ENCODE measurements around the gene MECP2. TPM values are rescaled to one million over a fixed set of nuclear protein-coding genes. Genes with fewer than 3 reads are reported as not detected.

Gene MECP2
- total and polyA plus RNA-seq, 8 donors = 10.7 to 47.9 (median 18.4) TPM

DNA sequence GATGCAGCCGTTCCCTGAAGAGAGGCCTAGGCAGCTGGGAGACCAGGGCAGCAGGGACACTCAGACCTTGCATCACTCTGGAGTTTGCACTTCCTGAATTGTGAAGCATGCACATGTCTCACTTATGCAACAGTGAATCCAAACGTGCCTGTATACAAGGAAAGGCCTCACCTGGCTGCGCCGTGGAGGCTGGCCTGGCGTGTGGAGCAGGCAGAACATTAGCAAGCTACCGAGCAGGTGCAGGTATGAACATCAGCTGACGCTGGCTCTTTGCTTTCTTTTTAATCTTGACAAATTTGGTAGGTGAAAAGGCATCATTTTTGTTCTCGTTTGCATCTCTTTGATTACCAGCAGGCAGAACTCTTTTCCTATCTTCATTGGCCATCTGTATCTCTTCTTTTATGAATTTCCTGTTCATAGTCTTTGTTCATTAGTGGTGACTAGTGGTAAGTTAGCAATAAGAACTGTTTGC is 40.7 kb downstream of the MECP2 start:
- no peak overlapping the region for H3K4me3 ChIP-seq
- TF ChIP-seq, protein P1, sequence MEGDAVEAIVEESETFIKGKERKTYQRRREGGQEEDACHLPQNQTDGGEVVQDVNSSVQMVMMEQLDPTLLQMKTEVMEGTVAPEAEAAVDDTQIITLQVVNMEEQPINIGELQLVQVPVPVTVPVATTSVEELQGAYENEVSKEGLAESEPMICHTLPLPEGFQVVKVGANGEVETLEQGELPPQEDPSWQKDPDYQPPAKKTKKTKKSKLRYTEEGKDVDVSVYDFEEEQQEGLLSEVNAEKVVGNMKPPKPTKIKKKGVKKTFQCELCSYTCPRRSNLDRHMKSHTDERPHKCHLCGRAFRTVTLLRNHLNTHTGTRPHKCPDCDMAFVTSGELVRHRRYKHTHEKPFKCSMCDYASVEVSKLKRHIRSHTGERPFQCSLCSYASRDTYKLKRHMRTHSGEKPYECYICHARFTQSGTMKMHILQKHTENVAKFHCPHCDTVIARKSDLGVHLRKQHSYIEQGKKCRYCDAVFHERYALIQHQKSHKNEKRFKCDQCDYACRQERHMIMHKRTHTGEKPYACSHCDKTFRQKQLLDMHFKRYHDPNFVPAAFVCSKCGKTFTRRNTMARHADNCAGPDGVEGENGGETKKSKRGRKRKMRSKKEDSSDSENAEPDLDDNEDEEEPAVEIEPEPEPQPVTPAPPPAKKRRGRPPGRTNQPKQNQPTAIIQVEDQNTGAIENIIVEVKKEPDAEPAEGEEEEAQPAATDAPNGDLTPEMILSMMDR (IDR thresholded peaks at IDR 0.05) = no peak
- peak in 1 of 3 donors; percentile 21 for TF ChIP-seq POLR2AphosphoS5 (IDR thresholded peaks at IDR 0.05)
- intact Hi-C loops (cut with DNase I; ENCODE audit: low total_unique reads) = no loop called here
- WGBS, 5 donors = 46 to 59% (median 51%) methylated on average over 7 to 8 of the region's 8 CpGs
- H3K36me3 ChIP-seq = peaks cover 0 to 7% (median 0%) of the 10 kb centered on the region in 4 donors
- peaks cover 0 to 7% (median 0%) of the 10 kb centered on the region in 3 donors for H3K27me3 ChIP-seq
- peaks cover 16 to 58% (median 47%) of the 10 kb centered on the region in 4 donors for H3K4me1 ChIP-seq
- no peak overlapping the region for H3K27ac ChIP-seq
- H3K9me3 ChIP-seq = no peaks in the 10 kb centered on the region
- peak in 1 of 2 donors; percentile 38 for DNase-seq

GRCh38 chrX:154051201-154051810 is 46.2 kb downstream of the MECP2 start:
- H3K27me3 ChIP-seq = peaks cover 0 to 3% (median 0%) of the 10 kb centered on the region in 3 donors
- WGBS, 5 donors = 25 to 48% (median 28%) methylated on average over 5 to 8 of the region's 8 CpGs
- H3K9me3 ChIP-seq = no peaks in the 10 kb centered on the region
- H3K27ac ChIP-seq = peak overlapping the region in 1 of 5 donors; percentile 4
- peak; percentile 82 to 86 for DNase-seq
- H3K4me3 ChIP-seq = no peak overlapping the region
- H3K4me1 ChIP-seq = peaks cover 35 to 57% (median 46%) of the 10 kb centered on the region in 4 donors
- H3K36me3 ChIP-seq = peaks cover 0 to 8% (median 0%) of the 10 kb centered on the region in 4 donors
- intact Hi-C loops (cut with DNase I; ENCODE audit: low total_unique reads) = no loop called here
- no peak for TF ChIP-seq POLR2AphosphoS5 (IDR thresholded peaks at IDR 0.05)
- TF ChIP-seq, protein P1 (IDR thresholded peaks at IDR 0.05) = peak in 4 of 7 experiments; percentile 42 to 65 (median 47)

GRCh38 chrX:154050113-154050495 is 47.4 kb downstream of the MECP2 start:
- H3K4me3 ChIP-seq = no peak overlapping the region
- WGBS, 5 donors = 54 to 78% (median 64%) methylated on average over 2 to 7 of the region's 7 CpGs
- peaks cover 36 to 67% (median 51%) of the 10 kb centered on the region in 4 donors for H3K4me1 ChIP-seq
- intact Hi-C loops (cut with DNase I; ENCODE audit: low total_unique reads) = no loop called here
- DNase-seq = no peak
- H3K9me3 ChIP-seq = no peaks in the 10 kb centered on the region
- TF ChIP-seq POLR2A (IDR thresholded peaks at IDR 0.05) (no peak), POLR2AphosphoS5 (IDR thresholded peaks at IDR 0.05) (no peak), EP300 (IDR thresholded peaks at IDR 0.05) (no peak)
- TF ChIP-seq, protein P1 (IDR thresholded peaks at IDR 0.05) = no peak
- H3K27ac ChIP-seq = peak overlapping the region in 2 of 5 donors; percentile 35 to 42
- H3K27me3 ChIP-seq = no peaks in the 10 kb centered on the region
- peaks cover 0 to 8% (median 0%) of the 10 kb centered on the region in 4 donors for H3K36me3 ChIP-seq

GRCh38 chrX:154049209-154050112 is 48.1 kb downstream of the MECP2 start:
- DNase-seq = peak in 1 of 2 donors; percentile 39
- TF ChIP-seq POLR2AphosphoS5 (IDR thresholded peaks at IDR 0.05) = no peak
- no peak for TF ChIP-seq POLR2A (IDR thresholded peaks at IDR 0.05)
- TF ChIP-seq, protein P1 (IDR thresholded peaks at IDR 0.05) = no peak
- no peak for TF ChIP-seq EP300 (IDR thresholded peaks at IDR 0.05)
- WGBS, 5 donors = 30 to 60% (median 46%) methylated on average over 6 to 13 of the region's 13 CpGs
- Histone ChIP-seq H3K27me3 (no peaks in the 10 kb centered on the region), H3K9me3 (no peaks in the 10 kb centered on the region), H3K36me3 (peaks cover 0 to 8% (median 0%) of the 10 kb centered on the region in 4 donors), H3K27ac (peak overlapping the region in 2 of 5 donors; percentile 35 to 42), H3K4me3 (no peak overlapping the region), H3K4me1 (peaks cover 36 to 73% (median 54%) of the 10 kb centered on the region in 4 donors)
- intact Hi-C loops (cut with DNase I; ENCODE audit: low total_unique reads) = no loop called here
